HG03097 (cell line): ENCODE results near the gene TJP1.
"Not testable (repeated sequence)": the region's sequence is repeated elsewhere in the genome, so short reads cannot be mapped to it uniquely, and the experiment has no call there.

Source experiments
- ATAC-seq: cut with Tn5 transposase; IDR thresholded peaks from one replicate; pipeline ENCODE4 v1.9.1; 2021; ENCODE audit not compliant: unreplicated experiment, low FRiP score

Gene TJP1

DNA sequence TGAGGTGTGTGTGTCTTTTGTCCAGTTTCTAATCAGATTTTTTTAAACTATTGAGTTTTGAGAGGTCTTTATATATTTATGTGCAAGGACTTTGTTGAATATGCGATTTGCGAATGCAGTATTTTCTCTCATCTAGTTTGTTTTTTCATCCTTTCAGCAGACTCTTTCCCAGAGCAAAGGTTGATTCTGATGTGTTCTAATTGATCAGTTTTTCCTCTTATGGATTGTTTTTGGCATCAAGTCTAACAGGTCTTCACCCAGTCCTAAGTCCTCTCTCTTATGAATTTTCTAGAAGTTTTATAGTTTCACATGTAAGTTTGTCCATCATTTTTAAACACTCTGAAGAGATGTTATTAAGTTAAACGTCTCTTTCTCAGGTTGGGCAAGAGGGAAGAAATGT, 17.8 kb upstream of the TJP1 start:
- ATAC-seq = no peak

DNA sequence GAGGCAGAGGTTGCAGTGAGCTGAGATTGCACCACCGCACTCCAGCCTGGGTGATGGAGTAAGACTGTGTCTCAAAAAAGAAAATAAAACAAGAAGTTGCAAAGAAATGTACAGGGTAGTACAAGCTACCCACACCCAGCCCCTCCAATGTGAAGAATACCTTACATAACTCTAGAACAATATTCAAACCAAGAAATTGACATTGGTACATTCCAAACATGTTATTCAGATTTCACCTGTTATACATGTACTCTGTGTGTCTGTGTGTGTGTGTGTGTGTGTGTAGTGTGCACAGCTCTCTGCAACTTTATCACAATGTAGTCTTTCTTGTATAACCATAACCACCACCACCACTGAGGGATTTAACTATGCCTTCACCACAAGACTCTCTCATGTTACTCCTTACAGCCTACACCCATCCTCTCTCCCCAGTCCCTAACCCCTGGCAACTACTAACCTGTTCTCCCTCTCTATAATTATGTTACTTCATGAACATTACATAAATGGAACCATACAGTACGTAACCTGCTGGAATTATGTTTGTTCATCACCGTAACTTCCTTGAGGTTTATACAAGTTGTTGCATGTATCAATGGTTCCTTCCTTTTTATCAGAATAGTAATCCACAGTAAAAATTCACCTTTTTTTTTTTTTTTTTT, 16.2 kb upstream of the TJP1 start:
- no peak for ATAC-seq

DNA sequence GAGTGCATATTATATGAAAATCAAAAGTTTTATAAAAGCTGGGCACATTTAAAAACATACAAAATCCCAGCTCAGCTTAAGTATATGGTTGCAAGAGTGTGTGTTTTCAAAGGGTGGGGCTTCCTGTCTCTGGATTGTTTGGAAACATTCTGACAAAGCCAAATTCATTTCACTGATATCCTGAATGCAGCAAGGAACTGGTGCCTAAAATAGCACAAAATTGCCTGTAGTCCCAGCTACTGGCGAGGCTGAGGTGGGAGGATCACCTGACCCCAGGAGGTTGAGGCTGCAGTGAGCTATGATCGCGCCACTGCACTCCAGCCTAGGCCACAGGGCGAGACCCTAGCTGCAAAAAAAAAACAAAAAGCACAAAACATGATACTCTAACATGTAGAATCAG, 13.0 kb upstream of the TJP1 start:
- no peak for ATAC-seq

DNA sequence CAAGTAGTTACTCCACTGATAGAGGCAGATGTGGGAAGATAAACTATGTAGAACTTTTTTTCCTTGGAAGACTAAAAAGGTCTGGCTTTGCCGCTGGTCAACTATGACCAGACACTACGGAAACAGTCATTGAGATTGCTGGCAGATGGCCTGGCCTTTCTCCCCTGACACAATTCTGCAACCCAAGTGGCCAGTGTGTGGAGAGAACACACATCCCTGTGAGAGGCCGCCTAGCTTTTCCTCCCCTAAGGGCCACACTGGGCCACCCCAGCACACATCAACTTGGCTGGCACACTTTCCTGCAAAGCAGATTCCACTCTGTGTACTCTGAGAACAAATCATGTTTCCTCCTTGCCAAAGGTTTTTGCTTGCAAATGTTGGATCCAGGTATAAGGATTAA, 10.4 kb upstream of the TJP1 start:
- ATAC-seq = no peak

GRCh38 chr15:29826908-29827820, 4.9 kb upstream of the TJP1 start:
- no peak for ATAC-seq

DNA sequence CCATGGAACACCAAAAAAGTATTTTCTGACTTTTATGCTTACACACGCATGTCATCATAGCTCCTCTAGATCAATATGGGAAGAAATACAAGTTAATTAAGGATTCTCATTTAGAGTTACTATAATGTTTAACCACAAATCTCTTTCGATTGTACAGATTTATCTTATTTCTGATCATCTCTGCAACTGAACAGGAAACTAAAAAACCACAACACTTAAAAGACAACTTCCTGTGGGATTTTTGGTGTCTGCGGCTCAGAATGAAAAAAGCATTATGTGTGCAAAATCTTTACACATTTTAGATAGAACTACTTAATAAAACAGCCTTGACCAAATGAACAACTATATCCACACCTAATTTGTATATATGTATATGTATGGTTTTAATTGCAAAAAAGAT, 3.0 kb upstream of the TJP1 start:
- ATAC-seq = no peak

DNA sequence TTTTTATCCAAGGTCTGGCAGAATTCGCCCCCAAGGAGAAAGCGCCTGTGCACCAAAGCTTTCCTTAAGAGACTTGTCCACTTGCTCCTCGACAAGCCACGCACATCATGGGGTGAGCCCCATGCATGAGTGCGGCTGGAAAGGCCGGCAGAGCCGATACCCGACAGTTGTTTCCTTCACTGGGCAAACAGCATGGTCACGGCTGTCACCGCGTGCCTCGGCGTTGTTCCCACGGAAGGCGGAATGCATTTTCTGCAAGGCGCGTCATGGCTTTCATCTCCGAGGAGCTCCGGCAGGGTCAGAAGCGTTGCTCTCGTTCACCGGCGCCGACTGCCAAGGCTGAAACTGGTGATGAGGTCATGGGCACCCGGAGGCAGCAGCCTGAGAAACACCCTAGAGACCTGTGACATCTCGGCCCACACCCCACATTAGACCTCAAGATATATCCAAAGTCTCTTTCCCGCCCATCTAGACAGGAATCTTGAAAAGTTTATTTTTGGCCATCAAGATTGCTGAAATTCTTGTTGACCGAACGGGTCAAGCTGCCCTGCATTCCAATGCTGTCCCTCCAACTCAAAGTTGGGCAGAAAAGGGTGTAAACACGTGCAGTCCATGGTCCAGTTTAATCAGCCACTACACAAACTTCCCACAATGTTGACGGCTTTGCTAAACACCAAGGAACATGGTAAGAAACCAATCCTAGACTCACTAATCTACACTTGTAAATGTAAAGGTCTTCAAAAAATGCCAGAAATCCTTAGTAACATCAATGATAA, 604 bp upstream of the TJP1 start:
- ATAC-seq = no peak

DNA sequence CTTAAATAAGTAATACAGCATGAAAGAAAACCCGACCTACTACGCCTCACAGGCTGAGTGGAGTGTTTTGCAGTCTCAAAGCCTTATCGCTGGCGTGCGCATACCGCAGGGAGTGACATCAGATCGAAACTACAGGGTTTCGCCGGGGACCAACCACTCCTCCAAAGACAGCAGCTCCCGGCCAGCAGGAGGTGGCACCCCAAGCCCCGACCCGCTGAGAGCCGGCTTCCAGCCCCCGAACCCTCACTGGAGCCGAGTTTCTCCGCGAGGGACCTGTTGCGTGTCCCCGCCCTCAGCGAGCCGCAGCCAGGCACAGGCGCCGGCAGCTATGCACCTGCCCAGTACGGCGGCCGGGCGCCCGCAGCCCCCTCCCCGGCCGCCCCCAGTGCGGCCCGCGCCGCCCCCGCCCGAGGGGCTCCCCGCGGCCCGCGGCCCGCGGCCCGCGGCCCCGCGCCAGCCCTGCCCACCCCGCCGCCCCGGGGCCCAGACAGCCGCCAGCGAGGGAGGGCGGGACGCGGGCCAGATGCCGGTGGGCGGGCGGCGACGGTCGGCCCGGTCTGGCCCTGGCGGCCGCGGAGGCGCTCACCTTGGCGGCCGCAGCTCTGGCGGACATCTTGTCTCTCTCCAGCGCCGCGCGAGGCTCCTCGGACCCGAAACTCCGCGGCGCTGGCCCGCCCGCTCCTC, 710 bp downstream of the TJP1 start:
- ATAC-seq = no peak

DNA sequence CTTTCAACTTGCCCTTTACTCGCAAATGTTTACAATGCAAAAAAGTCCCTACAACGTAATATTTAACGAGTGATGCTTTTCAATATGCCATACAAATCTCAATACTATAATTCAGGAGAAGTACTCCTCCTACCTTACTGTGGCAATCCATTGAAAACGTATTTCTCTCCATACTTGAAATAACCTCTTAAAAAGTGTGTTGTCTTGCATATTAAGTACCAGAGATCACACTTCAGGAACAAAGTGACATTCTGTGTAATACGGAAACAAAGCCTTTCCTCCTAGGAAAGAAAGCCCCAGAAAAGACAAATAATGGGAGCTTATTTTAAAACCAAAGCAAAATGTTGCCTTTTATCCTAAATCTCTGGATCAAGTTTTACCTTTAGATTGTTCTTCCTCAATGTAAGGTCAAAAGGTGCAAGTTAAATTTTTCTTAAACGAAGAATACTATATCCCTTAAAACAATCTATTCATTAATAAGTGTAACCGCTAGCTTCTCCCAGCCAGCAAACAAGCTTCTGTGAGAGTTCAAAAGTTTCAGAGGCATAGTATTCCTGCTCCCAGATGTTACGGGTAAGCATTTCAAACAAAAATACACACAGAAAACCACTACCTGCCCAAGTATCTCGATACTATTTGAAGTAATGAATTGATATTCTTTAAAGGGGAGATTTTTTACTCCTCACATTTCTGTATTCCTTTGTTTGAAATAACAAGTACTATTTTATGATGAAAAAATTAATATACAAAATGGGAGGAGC, 1.7 kb downstream of the TJP1 start:
- no peak for ATAC-seq

- ATAC-seq = no peak
These were observed 2.3 kb downstream of the TJP1 start for GRCh38 chr15:29819979-29820378.

DNA sequence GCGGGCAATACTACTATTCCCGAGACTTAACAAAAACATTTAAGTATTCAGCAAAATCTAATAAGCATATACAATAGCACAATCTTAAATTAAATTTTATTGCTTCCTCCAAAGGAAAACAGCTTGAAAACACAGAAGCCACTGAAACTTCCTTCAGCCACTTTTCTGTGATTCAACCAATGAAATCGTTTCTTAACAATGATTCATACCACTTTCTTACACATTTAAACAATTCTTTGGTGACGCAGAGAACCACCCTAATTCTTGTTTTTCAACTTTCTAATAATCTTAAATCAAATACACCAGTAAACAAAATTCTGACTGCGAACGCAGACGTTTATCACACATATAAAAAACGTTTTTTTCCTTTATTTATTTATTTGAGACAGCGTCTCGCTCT, 4.1 kb downstream of the TJP1 start:
- no peak for ATAC-seq

DNA sequence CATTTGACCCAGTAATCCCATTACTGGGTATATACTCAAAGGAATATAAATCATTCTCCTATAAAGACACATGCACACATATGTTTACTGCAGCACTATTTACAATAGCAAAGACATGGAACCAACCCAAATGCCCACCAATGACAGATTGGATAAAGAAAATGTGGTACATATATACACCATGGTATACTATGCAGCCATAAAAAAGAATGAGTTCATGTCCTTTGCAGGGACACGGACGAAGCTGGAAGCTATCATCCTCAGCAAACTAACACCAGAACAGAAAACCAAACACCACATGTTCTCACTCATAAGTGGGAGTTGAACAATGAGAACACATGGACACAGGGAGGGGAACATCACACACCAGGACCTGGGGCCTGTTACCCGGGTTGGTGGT, 4.8 kb downstream of the TJP1 start:
- not testable (repeated sequence) for ATAC-seq

- ATAC-seq = no peak
These were observed 7.1 kb downstream of the TJP1 start for GRCh38 chr15:29815000-29815710.

GRCh38 chr15:29813009-29813408, 9.3 kb downstream of the TJP1 start:
- no peak for ATAC-seq

DNA sequence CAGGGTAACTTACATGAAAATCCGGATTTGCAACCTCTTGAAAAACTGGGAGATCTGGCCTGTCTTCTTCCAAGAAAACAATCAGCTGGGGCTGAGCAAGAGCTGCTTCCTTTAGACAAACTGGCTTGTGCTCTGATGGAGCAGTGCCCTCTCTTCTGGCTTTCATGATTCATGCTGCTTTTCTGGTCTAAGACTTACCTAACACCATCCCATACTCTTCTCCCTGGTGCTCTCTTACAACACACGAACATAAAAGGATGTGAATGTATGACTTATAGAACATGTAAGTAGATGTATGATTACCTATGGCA, 9.9 kb downstream of the TJP1 start:
- no peak for ATAC-seq

- ATAC-seq = no peak
These were observed 10.4 kb downstream of the TJP1 start for GRCh38 chr15:29811691-29812383.

DNA sequence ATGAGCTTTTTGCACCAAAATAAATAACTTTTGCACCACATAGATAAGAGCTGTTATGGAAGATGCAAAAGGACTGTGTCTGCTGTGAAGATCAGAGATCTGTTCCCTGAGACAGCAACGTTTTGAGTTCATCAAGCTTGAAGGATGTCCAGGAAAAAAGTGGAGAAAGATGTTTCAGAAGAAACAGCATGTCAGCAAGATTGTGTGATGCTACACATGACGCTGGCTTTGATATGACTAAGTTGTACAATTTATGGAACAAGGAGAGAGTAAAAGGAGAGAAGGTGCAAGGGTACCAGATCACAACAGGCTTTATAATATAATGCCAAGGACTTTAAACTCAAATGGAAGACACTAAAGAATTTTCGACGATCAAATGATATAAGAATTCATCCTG, 16.6 kb downstream of the TJP1 start:
- no peak for ATAC-seq

DNA sequence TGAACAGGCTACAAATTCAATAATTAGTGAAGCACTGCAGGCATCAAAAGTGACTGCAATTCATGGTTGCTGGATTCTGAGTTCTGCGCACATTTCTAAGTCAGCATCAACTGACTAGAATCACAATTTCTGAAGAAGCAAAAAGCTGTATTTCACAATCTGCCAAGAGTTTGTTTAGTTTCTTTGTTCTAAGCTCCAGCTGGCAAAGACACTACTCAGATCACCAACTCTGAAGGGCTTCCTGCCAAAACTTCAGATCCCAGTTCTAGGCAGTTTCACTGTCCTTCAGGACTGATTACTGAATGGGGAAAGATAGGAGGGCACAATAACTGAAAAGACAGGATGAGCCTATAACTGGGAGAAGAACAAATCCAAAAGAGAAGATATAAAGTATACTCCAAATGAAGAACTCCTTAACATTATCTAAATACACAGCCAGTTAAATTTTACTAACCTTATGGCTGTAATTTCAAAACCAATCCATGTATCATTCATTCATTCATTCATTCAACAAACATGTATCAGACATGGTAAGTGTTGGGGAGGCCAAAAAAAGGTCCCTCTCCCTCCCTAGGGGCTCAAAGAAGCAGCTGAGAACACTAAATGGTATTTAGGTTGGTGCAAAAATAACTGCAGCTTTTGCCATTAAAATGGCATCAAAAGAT, 17.1 kb downstream of the TJP1 start:
- no peak for ATAC-seq

DNA sequence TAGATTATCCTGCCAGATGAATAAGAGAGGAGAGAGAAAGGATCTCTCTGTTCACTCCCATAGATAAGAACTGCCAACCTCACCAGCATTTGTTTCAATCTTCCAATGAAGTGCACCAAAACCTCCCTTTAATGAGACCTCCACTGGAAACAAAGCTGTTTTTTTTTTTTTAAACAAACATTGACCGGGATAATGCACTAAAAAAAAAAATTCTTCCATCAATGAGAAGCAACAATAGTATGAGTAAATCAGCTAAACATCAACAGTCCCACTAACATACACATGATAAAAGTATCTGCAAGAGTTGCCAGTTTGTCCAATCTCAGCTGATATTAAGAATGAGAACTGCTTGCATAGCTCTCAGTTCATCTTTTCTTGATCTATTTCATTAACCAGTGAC, 19.9 kb downstream of the TJP1 start:
- ATAC-seq = no peak
